ENCODE measurements around the gene TPCN2.

The TPCN2 gene

DNA sequence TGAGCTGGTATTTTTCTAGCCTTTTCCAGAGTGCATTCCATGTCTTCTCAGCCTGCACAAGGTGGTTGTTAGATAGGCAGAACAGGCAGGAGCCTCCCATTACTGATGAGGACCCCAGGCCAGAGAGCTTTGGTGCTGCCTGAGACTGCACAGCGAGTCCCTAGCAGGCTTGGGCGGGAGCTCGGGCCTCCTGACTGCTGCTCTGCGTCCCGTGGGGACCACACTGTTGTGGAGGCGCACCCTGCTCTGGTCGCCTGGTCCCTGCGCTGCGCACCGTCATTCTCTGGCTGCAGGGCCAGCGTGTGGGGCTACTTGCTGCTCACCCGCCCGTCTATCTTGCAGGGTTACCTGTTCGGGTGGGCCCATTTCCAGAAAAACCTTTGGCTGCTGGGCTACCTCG lies 8.5 kb downstream of the TPCN2 start:
- no peak for DNase-seq (ENCODE audit: low spot score)
- FAIRE-seq, result no peak

DNA sequence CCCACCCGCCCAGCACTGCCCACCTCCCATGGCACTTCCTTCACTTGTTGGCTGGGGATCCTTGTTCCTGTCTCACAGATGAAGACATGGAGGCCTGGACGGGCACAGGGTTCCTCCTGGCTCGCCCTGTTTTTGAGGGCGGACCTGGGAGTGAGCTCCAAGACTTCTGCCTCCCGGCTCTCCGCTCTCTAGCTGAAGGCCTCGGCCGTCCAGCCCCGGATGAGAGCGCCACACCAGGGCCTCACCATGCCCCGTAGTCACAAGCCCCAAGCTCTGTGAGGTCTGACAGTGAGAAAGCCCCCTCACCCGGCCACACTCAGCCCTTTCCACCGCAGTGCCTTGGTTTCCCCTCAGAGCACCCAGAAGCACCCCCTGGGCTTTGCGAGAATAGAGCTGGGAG lies 9.1 kb downstream of the TPCN2 start:
- FAIRE-seq (no peak), DNase-seq (ENCODE audit: low spot score) (no peak)

DNA sequence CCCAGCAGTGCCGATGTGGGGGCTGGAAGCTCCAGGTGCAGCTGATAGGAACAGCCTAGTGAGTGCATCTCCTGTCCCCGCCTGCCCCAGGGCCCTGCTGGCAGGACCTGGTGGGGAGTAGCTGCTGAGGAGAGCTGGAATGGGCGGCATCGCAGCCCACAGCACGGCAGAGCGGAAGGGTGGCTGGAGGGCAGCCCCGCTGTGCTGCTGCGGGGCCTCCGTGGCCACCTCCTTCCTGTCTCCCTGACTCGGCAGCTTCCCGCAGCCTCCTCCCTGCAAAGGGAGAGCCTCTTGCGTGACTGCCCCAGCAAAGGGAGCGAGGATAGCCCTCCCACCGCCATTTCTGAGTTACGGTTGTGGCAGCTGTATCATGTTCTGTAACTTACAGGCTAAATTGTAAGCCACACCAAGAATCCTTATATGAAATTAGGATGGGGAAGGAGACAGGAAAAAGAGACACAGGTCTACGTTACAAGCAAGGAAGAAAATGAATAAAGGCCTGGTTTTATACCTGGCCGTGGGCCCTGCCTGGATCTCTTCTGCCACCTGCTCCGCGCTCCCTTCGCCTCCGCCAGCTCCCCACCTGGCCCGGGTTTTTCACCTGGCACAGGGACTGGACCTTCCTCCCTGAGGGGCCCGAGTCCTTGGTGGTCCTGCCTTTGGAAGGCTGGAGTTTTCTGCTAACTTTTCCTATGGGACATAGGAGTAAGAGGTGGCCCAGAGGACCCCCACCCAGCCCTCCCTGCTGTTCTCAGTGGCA lies 10.0 kb downstream of the TPCN2 start:
- DNase-seq (ENCODE audit: low spot score) (no peak), FAIRE-seq (no peak)

DNA sequence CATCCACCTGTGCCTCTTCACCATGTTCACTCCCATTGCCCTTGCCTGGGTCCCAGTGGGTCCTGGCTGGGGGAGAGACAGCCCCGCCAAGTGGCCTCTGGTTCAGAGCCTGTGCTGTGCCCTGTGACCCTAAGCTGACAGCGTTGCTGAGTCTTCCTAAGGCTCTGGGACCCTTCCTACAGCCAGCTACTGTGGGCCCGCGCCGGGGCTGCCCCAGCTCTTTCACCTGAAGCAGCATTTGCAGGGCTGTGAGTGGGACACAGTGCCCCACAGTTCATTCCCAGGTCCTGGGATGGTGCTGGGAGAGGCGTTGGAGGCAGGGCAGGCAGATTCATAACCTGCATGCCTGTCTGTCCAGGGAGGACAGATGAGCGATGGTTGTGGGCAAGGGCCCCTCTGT lies 10.7 kb downstream of the TPCN2 start:
- DNase-seq (ENCODE audit: low spot score) (no peak), FAIRE-seq (no peak)

DNA sequence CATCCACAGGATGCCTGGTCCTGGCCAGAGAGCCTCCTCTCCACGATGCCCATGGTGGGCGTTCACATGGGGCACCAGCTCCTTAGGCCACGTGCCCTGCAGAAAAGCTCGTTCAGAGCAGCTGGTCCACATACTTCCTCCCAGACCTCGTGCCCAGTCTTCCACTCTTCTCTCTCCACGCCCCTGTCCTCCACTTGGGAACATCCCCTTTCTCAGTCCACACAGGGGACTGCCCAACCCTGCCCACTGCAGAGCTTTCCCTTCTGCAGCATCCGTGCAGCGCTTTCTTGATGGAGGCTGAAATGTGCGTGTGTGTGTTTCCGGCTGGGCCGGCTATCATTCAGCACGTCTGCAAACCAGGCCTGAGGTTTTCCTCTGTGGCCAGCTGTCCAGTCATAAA lies 11.3 kb downstream of the TPCN2 start:
- FAIRE-seq, result no peak
- no peak for DNase-seq (ENCODE audit: low spot score)

DNA sequence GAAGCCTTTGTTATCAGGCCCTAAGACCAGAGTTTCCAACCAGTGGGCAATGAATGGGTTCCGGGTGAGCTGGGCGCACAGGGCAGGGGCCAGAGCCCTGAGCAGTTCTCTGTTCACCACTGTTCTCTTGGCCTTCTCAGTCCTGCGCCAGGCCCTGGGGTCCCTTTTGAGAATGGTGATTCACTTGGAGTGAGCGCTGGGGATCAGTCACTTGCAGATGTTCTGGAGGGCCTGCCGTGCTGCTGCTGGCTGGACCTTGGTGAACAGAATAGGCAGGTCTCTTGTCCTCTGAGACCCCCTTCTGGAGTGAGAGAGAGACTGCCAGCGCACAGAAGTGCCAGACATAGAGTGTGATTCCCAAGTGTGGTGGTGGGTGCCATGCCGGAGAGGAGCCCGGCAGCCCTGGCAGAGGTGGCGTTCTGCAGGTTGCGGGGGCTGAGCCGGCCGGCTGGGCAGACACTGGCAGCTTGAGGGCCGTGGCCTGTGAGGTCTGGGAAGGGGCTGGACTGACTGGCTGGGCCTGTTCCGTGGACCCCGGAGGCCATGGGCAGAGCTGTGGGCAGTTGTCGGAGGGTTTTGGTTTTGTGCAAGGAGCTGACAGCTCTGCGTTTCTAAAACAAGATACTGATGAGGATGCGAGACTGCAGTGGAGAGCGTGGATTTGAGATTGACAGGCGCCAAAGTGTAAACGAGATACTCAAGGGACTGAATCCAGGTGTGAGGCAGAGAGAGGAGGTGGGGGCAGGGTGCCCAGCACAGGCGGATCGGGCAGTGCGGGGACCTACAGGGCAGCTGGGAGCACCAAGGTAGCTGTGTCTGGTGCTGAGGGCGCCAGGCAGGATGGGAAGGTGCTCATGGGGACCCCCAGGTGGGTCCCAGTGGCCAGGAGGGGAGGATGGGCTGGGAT lies 12.3 kb downstream of the TPCN2 start:
- FAIRE-seq, result no peak
- DNase-seq (ENCODE audit: low spot score), result no peak

DNA sequence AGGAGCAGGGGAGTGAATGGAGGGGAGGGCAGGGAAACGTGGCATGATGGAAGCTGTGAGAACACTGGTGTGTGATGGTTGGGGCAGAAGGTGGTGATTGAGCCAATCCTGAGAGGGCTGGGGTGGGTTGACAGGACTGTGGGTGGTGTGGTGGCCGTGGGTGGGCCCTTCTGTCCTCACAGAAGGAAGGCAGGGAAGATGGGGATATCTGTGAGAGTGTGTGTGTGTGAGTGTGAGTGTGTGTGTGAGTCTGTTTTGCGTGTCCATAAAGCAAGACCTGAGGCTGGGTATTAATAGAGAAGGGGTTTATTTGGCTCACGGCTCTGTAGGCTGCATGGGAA lies 13.0 kb downstream of the TPCN2 start:
- no peak for DNase-seq (ENCODE audit: low spot score)
- no peak for FAIRE-seq

DNA sequence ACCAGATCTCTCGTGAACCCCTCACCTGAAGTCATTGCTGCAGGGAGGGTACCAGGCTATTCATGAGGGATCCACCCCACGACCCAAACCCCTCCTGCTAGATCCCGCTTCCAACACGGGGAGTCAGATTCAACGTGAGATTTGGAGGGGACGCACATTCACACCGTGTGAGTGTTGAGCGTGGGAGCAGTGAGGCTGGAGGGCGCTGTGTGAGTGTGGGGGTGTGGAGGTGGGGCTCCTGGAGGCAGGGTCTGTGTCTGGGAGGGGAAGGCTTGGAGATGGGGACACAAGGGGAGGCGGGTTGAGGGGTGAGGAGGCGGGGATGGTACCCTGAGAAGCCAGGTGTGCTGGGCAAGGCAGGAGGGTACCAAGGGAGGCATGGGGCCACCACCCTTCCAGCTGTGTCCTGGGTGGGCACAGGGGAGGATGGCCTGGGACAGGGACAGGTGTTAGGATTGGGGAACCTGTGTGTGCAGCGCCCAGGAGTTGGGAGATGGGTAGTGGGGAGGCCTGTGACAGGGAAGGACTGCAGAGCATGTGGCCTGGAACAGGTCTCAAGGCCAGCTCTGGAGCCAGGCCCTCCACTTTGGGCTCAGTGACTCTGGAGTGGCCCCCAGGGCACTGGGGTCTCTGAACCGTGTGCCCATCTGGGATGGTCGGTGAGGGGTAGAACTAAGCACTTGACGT lies 13.6 kb downstream of the TPCN2 start:
- DNase-seq (ENCODE audit: low spot score) (no peak), FAIRE-seq (no peak)

DNA sequence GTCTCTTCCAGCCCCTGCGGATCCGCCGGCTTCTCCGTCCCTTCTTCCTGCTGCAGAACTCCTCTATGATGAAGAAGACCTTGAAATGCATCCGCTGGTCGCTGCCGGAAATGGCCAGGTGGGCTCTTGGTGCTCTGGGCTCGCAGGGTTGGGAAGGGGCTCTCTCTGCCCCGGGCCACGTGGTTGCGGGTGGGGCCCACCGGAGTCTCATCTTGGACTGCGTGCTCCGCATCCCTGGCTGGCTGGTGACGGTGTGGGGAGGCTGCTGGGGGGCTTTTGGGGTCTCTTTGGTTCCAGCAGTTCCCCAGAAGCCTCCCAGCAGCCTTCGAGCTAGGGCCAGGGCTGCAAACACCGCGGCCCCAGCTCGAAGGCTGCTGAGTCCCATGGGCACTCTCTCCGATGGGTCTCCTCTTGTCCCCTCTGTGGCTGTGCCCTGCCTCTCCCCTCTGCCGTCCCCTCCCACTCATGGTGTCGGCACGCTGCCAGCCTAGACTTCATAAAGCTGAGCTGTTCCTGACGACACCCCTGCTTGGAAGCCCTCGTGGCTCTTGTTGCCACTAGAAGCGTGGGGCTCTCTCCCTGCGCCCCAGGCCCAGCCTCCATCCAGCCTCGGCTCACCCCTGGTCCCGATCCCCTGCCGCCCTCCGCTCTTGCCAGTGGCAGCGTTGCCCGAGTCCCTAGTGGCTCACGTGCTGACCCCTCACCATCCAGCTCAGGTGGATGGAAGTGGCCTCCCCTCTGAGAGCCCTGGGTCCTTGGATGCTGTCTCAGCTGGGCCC lies 14.3 kb downstream of the TPCN2 start:
- FAIRE-seq, result no peak
- no peak for DNase-seq (ENCODE audit: low spot score)

DNA sequence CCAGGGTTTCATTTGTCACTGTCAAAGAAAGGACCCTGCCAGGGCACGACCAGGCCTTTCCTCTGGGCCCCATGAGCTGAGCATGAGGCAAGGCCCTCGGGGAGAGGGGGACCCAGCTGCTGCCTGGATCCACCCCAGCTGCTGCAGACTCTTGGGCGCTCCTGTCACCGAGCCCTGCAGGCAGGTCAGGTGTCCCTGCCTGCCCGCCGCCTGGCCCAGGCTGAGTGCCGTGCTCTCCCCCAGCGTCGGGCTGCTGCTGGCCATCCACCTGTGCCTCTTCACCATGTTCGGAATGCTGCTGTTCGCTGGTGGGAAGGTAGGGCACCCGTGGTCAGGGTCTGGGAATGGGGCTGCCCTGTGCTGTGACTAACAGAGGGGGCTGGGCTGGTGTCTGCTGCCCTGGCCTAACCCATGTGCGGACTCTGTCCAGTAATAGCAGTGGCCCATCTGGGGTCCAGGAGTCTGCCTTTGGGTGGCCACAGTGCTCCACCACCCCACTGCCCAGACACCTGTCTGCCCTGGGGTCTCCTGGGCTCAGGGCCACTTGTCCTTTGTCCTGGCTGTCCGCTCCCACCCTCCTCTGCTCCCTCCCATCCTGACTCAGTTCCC lies 15.0 kb downstream of the TPCN2 start:
- DNase-seq (ENCODE audit: low spot score), result no peak
- FAIRE-seq, result no peak

DNA sequence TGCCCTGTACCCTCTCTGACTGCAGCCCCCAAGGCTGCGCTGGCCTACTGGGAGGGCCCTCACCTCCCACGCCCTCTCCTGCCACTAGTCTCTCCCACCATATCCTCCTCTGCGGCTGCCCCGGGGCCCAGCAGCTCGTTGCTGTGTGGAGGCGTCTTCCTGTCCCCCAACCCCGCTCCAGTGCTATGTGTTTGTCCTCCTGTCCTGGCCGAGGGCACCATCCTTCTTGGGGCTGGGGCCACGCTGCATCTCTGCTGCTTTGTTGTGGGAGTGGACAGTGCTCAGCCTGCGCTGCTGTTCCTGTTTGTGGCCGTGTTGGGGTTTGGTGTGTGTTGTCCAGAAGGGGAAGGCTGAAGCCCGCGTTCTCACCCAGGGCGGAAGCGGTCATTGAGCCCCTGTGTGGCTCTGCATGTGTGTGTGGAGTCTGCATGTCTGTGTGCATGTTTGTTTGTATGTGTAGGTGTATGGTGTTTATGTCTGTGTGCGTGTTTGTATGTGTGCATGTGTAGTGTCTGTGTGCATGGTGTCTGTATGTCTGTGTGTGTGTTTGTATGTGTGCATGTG lies 15.7 kb downstream of the TPCN2 start:
- DNase-seq (ENCODE audit: low spot score), result no peak
- no peak for FAIRE-seq

DNA sequence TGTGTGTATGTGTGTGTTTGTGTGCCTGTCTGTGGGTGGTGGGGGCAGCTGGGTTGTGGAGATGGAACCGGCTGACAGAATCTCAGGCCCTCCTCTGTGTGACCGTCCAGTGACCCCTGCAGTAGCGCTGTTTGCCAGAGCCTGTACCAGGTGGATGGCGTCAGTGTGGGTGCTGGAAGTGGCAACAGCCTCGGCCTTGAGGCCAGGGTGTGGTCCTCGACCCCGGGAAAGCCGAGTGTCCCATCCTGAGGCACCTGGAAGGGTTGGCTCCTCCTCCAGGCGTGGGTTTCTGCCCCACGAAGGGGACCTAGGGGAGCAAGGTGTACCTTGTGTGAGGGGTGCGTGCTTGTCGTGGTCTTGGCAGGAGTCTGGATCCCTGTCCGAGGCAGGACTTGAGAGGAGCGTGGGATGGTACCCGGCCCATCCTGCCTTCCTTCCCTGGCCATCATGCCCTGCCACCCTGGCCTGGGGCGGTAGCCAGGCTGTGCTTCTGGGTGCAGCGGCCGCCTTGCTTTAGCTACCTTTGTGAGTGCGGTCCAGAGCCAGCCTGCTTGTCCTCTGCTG lies 16.5 kb downstream of the TPCN2 start:
- no peak for FAIRE-seq
- DNase-seq (ENCODE audit: low spot score), result no peak

DNA sequence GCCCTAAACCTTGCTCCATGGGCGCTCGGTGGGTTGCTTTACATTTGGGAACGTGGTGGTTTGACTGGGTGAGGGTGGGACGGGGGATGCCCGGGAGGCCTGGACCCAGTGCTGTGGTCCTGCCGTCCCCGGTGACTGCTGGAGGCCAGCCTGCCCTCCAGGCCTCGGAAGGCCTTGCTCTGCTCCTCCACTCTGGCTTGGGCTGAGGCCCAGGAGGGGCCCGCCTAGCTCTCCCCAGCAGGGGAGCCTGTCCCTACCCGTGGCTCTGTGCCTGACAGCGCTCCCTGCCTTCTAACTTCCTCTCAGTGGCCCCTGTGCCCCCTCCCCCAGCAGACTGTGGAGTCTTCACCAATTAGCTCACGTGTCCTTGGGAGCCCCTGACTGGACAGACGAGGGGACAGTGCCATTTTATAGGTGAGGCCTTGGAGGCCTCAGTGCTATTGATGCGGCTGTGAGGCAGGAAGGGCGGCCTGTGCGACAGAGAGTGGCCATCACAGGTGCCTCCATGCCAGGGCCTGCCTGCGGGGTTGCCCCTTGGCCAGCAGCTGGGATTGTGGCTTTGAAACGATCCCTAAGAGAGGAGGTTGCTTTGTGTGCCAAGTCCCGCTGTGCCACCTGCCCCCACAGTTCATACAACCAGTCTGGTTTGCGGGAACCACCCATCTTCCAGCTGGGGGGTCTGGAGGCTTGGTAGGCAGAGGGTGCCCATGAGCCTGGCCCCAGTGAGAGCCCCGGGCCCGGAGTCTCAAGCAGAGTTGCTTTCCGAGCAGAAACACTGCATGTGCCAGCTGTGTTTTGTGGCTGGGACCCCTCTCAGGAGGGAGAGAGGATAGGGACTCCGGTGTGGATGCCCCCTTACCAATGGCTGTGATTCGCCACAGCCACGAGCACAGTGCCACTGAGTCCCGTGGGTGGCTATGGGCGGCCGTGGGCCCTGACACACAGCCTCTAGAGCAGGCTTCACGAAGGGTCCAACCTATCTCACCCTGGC lies 17.7 kb downstream of the TPCN2 start:
- FAIRE-seq (no peak), DNase-seq (ENCODE audit: low spot score) (no peak)

DNA sequence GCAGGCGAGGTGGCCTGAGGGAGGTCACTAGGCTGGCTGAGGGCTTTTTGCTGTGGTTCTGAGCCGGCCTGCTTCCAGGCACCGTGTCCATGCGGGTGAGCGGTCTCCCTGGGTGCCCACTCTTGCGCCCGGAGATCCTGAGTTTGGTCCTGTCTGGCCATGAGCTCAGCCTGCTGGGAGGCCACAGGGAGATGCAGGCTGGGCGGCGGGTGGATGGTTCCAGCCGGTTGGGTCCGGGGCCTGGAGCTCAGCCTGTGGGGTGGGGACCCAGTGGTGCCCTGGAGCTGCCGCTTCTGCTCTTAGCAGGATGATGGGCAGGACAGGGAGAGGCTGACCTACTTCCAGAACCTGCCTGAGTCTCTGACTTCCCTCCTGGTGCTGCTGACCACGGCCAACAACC lies 18.5 kb downstream of the TPCN2 start:
- DNase-seq (ENCODE audit: low spot score), result no peak
- FAIRE-seq, result no peak

DNA sequence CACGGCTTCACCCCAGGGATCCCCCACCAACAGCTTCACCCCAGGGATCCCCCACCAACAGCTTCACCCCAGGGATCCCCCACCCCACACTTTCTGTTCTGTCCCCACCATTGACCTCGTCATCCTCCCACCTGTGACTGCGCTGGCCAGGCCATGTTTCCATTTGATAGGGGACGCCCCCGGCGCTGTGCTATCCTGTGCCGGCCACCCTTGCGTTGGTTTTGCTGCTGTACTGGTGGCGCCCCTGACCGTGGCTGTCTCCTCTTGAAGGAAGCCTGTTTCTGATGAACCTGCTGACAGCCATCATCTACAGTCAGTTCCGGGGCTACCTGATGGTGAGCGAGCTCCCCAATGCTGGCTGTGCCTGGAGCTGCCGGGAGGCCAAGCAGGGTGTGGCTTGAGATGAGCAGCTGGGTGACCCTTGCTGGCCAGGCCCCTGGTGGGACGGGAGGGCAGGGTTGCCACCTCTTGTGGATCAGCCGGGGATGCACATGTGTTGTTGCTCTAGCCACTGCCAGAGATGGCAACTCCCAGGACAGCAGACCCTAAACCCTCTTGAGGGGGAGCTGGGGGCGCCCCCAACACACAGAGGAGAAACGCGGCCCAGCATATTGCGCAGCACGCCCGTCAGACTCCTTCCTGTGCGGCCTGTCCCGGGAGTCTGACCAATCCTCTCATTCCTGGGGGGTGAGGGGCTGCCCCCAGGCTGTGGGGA lies 22.5 kb downstream of the TPCN2 start:
- FAIRE-seq (no peak), DNase-seq (ENCODE audit: low spot score) (no peak)

DNA sequence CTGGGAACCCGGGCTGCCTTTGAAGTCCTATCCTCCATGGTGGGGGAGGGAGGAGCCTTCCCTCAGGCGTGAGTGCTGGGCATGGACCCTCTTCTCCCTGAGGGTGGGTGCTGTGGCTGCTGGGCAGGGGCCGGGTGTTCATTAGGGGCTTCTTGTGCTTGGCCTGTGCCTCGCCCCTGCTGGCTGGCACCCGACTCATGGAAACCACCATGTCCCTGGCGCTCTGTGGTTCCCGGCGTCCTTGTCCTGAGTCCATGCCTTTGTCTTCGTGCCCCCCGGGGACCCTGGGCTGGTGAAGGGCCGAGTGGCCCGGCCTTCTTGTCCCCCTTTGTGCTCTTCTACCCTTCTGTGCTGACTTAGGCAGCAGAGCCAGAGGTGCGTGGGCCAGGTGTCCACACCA lies 23.2 kb downstream of the TPCN2 start:
- no peak for FAIRE-seq
- no peak for DNase-seq (ENCODE audit: low spot score)

DNA sequence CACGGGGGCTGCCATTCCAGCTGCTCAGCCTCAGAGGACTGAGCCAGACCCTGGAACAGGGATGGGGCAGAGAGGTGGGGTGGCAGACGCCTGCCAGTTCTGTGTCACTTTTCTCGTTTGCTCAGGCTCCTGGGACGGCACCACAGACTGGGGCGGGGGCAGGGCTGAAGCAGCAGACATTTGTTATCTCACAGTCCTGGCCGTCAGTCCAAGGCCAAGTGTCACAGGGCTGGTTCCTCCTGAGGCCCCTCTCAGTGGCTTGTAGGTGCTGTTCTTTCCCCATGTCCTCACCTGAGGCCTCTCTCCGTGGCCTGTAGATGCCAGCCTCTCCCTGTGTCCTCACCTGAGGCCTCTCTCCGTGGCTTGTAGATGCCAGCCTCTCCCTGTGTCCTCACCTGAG lies 24.7 kb downstream of the TPCN2 start:
- no peak for DNase-seq (ENCODE audit: low spot score)
- FAIRE-seq, result no peak

DNA sequence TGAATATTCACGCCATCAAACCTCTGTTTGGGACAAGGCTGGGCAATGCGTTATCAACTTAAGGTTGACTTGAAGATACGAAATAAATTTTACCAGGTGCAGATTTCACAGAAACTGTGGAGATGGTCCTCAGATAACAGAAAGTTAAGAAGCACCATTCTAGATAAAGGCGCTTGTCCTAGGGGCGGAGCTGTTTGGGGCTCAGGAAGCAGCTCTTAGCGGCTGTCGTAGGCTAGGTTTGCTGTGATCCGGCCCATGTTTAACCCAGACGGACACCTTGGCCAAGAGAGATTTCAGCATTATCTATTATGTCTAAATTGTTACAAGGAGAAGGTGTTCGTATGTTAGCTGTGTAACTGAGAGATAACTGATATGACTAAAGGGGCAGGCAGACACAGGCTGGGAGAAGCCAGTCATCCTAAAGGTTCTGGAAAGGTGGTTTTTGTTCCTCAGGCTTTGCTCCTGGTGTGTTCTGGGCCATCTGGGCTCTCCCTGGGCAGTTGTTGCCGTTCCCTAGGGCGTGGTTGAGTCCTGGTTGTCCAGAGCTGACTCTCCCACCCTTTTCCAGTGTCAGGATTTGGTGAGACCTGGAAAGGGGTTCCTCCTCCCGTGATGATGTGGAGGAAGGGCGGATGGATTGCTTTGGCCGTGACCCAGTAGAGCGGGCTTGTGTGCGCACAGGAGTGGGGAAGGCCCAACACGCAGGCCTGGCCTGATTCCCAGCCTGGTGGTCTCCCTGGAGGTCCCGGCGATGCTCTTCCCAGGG lies 25.8 kb downstream of the TPCN2 start:
- peak; percentile 50 for FAIRE-seq
- no peak for DNase-seq (ENCODE audit: low spot score)

All from urothelium cell line (cell line).